GM13976 (cell line): ENCODE measurements around the gene PPARA.

Experiments
- DNase-seq: peaks from one replicate; pipeline ENCODE4 v3.0.0; 2012; ENCODE audit warnings: low spot score
- in situ Hi-C: fragments of 300-500 bp; cut with MboI; formaldehyde crosslinking; loops from one replicate; pipeline ENCODE4 v1.12.0; 2022; ENCODE audit warnings: low sequenced_read_pairs, mixed read lengths, inconsistent platforms; ENCODE audit not compliant: unreplicated experiment
- TF ChIP-seq, protein P1 (sequence below): IDR thresholded peaks from 2 replicates; pipeline ENCODE4 v1.5.1; 2012; ENCODE audit warnings: borderline replicate concordance, mild to moderate bottlenecking; ENCODE audit not compliant: insufficient read depth; ENCODE audit errors: extremely low read depth, missing control alignments, control extremely low read depth

The PPARA gene

DNA sequence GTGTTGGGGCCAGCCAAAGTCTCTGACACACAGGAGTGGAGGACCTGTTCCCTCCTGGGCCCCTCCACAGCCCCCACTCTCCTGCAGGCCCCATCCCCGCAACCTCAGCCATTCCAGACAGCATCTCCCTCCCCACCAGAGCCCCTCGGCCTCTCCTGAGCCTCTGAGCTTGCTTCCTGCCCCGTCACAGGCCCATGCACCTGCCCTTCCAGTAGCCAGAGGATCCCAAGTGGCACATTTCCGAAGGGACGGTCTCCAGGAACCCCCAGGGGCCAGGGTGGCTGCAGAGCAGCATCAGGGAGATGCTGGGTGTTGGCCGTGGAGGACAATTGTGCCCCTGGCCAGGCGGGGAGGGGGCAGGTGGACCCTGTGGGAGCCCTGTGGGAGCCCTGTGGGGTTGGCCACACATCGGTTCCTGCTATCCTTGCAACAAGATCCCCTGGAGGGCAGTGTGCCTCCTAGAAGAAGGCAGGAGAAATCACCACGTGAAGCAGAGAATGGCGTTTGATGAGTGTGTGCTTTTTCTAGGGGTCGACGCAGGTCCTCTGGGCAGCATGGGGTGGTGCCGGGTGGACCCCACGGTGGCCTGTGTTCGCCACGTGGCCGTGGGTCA lies 45.3 kb upstream of the PPARA start:
- no peak for DNase-seq
- in situ Hi-C loops = loop anchor here (25.0 kb wide), 2 partner anchors 468 to 543 kb away; no protein-coding TSS in a partner anchor
- TF ChIP-seq, protein P1, sequence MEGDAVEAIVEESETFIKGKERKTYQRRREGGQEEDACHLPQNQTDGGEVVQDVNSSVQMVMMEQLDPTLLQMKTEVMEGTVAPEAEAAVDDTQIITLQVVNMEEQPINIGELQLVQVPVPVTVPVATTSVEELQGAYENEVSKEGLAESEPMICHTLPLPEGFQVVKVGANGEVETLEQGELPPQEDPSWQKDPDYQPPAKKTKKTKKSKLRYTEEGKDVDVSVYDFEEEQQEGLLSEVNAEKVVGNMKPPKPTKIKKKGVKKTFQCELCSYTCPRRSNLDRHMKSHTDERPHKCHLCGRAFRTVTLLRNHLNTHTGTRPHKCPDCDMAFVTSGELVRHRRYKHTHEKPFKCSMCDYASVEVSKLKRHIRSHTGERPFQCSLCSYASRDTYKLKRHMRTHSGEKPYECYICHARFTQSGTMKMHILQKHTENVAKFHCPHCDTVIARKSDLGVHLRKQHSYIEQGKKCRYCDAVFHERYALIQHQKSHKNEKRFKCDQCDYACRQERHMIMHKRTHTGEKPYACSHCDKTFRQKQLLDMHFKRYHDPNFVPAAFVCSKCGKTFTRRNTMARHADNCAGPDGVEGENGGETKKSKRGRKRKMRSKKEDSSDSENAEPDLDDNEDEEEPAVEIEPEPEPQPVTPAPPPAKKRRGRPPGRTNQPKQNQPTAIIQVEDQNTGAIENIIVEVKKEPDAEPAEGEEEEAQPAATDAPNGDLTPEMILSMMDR = no peak

GRCh38 chr22:46105494-46106278 lies 44.6 kb upstream of the PPARA start:
- in situ Hi-C loops = loop anchor here (25.0 kb wide), 2 partner anchors 468 to 543 kb away; no protein-coding TSS in a partner anchor
- no peak for DNase-seq
- TF ChIP-seq, protein P1 = no peak

- DNase-seq = no peak
- TF ChIP-seq, protein P1 = no peak
- in situ Hi-C loops = loop anchor here (25.0 kb wide), 2 partner anchors 469 to 544 kb away; no protein-coding TSS in a partner anchor
Measured at GRCh38 chr22:46106279-46107022, 43.9 kb upstream of the PPARA start.

DNA sequence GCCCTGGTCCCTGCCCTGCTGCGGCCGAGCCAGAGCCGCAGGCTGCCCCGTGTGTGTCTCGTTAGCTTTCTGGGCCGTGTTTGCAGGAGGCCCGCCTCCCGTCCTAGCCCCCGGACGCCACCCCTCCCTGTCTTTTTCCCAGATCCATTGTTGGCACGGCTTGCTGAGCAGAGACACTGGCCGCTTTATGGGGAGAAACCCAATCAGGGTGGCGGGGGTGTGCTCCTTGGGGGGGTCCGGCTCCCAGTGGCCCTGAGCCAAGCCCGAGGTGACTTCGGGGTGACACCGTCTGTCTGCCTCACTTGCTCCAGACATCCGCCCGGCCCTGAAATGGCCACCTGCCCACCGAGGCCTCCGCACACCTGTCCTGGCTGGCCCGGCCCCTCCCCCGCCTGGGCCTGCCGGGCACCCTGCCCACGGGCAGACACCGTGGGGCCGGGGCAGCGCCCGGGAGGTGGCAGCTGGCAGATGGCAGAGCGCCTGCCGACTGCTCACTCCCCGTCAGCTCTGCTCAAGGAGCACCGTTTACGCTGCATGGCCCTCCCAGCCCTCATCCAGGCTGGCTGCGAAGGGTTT lies 43.1 kb upstream of the PPARA start:
- no peak for DNase-seq
- TF ChIP-seq, protein P1 = no peak
- in situ Hi-C loops = loop anchor here (25.0 kb wide), 2 partner anchors 470 to 545 kb away; no protein-coding TSS in a partner anchor

DNA sequence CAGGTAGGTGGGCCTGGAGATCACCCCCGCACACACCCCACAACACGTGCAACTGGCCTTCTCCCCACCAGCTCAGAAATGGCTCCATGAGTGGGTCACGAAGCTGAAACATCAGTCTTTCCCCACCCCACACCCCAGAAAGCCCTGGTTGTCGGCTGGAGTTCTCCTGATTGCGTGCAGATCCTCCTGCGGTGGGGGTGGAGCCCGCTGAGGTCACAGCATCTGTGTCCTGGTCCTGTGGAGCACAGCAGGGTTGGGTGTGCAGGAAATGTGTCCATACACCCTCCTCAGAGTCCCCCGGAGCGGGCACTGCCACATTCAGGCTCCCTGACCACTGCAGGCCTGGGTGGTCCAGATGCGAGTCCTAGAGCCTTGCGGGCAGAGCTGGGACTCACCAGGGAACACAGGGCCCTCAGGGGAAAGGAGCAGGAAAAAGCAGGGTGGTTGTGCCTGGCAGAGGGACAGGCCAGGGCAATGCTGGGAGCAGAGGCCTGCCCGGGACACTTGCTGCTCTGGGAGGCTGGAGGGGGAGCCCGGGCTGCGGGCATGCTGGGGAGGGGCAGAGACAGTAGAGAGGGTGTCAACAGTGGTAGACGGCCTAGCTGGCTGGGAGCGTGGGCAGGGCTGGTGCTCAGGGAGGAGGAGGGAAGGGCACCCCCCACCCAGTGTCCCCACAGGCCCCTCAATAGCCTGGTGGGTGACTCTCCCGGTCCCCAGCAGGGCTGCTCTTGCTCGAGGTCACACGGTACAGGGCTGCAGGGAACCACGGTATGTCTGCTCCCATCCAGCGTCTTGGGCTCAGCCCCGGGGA lies 42.4 kb upstream of the PPARA start:
- no peak for DNase-seq
- in situ Hi-C loops = loop anchor here (25.0 kb wide), 2 partner anchors 471 to 546 kb away; no protein-coding TSS in a partner anchor
- TF ChIP-seq, protein P1 = no peak
